ENCODE measurements around the gene CCR9. TPM values are rescaled to one million over a fixed set of nuclear protein-coding genes. Genes with fewer than 3 reads are reported as not detected.
A peak's percentile ranks its signal among the peaks of the same experiment; 100 is the strongest.

The CCR9 gene
- total RNA-seq, 1 donor from 2014 or later: not detected

DNA sequence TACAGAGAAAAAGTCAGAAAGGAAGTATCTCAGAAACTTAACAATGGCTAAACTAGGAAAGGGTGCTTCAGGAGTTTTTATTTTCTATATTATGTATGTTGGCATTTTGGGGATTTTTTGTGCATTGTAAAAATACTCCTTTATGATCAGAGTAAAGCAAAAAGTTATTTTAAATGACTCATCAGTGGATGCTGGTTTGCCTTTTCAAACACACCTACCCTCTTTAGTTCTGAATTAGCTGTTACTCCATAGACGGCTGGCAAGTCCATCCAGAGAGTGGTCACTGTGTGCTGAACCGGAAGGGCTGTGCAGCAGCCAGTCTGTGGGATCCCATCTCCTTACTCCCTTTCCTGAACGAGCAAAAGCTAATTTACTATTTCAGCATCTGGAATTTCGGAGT, 942 bp downstream of the CCR9 start:
- DNase-seq (no peak), ATAC-seq (no peak)
- Histone ChIP-seq H3K4me3 (no peak overlapping the region), H3K27me3 (no peaks in the 10 kb centered on the region), H3K9me3 (no peaks in the 10 kb centered on the region), H3K4me1 (no peaks in the 10 kb centered on the region), H3K27ac (no peak overlapping the region), H3K36me3 (no peaks in the 10 kb centered on the region)
- TF ChIP-seq, protein P1, sequence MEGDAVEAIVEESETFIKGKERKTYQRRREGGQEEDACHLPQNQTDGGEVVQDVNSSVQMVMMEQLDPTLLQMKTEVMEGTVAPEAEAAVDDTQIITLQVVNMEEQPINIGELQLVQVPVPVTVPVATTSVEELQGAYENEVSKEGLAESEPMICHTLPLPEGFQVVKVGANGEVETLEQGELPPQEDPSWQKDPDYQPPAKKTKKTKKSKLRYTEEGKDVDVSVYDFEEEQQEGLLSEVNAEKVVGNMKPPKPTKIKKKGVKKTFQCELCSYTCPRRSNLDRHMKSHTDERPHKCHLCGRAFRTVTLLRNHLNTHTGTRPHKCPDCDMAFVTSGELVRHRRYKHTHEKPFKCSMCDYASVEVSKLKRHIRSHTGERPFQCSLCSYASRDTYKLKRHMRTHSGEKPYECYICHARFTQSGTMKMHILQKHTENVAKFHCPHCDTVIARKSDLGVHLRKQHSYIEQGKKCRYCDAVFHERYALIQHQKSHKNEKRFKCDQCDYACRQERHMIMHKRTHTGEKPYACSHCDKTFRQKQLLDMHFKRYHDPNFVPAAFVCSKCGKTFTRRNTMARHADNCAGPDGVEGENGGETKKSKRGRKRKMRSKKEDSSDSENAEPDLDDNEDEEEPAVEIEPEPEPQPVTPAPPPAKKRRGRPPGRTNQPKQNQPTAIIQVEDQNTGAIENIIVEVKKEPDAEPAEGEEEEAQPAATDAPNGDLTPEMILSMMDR (IDR thresholded peaks at IDR 0.05): no peak
- intact Hi-C loops (cut with DNase I): no loop called here

DNA sequence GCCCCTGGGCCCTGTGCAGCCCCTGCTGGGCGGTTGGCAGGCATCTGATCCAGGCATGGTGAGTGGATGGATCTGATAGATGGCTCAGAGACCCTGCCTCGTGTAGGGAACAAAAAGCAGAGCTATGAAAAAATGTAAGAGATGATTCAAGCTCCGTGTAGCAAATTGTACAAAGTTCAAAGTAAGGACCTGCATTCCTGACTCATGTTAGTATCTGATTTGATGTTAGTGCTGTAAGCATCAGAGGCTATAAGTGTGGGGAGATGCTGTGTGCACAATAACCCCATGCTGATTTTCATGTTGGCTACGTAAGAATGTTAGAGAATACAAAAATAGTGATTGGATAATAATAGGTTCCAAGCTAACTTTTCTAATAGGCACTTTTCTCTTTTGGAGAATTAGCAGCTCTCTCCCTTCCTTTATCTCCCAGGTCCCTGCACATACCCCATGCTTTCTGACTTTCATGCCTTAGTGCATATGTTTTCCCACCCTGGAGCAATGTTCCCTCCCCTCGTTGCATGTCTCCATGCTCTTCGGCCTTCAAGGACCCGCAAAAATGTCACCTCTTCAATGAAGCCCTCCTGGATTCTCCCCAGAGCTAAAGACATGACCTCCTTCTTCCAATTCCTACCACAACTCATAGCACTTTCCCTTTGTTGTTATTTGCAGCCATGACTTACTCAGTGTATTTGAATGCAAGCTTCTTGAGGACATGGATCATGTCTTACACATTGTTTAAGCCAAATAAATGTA, 1.6 kb downstream of the CCR9 start:
- H3K27me3 ChIP-seq: no peaks in the 10 kb centered on the region
- no peak overlapping the region for H3K27ac ChIP-seq
- no peaks in the 10 kb centered on the region for H3K4me1 ChIP-seq
- H3K36me3 ChIP-seq: no peaks in the 10 kb centered on the region
- intact Hi-C loops (cut with DNase I): no loop called here
- no peaks in the 10 kb centered on the region for H3K9me3 ChIP-seq
- DNase-seq: no peak
- TF ChIP-seq, protein P1 (IDR thresholded peaks at IDR 0.05): no peak
- ATAC-seq: no peak
- no peak overlapping the region for H3K4me3 ChIP-seq

DNA sequence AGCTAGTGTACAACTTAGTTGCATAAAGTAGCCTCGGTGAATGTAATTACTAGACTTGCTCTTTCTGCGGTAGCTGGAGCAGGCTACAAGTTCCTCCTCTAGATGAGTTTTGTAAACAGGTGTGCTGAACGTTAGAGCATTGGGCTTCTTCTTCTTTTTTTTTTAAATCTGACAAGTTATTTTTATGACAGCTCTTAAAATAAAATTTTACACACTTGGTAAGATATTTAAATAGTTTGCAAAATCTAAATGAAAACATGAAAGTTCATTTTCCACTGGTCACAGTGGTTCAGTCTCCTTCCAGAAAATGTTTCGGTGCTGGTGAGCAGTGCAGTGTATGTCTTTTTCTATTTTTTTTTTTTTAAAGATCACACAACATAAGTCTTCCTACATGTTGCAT, 3.0 kb downstream of the CCR9 start:
- H3K4me3 ChIP-seq: no peak overlapping the region
- no peaks in the 10 kb centered on the region for H3K4me1 ChIP-seq
- no peaks in the 10 kb centered on the region for H3K27me3 ChIP-seq
- no peak overlapping the region for H3K27ac ChIP-seq
- no peak for DNase-seq
- H3K36me3 ChIP-seq: no peaks in the 10 kb centered on the region
- ATAC-seq: no peak
- no peaks in the 10 kb centered on the region for H3K9me3 ChIP-seq
- intact Hi-C loops (cut with DNase I): no loop called here
- TF ChIP-seq, protein P1 (IDR thresholded peaks at IDR 0.05): no peak

DNA sequence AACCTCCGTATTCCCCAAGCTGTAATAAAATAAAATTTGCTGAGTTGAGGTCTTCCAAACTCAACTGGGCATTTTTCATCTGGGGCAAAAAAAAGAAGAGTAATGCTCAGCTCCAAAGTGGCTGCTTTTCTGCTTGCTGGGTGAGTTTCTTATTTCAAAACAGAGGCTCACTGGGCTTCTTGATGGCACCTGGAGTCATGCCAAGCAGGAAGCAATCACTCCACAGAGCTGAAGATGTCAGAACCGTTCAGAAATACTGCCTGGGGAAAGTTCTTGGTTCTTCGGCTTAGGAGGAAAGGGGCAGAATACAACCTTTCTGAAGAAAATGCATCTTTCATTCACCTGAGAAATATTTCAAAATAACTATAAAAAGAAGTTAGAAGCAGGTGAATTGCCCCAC, 4.1 kb downstream of the CCR9 start:
- Histone ChIP-seq H3K27me3 (no peaks in the 10 kb centered on the region), H3K27ac (no peak overlapping the region), H3K4me3 (no peak overlapping the region), H3K9me3 (no peaks in the 10 kb centered on the region), H3K36me3 (no peaks in the 10 kb centered on the region), H3K4me1 (no peaks in the 10 kb centered on the region)
- no peak for DNase-seq
- intact Hi-C loops (cut with DNase I): no loop called here
- ATAC-seq: peak; percentile 30
- TF ChIP-seq, protein P1 (IDR thresholded peaks at IDR 0.05): no peak

DNA sequence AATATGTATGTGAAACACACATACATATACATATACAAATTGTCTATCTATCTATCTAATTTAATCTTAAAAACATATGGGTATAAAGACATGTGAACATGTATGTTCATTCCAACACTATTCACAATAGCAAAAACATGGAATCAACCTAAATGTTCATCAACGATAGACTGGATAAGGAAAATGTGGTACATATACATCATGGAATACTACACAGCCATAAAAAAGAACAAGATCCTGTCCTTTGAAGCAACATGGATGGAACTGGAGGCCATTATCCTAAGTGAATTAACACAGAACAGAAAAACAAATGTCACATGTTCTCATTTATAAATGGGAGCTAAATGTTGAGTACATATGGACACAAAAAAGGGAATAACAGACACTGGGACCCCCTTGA, 5.8 kb downstream of the CCR9 start:
- no peaks in the 10 kb centered on the region for H3K27me3 ChIP-seq
- H3K36me3 ChIP-seq: no peaks in the 10 kb centered on the region
- DNase-seq (no peak), ATAC-seq (no peak)
- no peak overlapping the region for H3K4me3 ChIP-seq
- no peaks in the 10 kb centered on the region for H3K4me1 ChIP-seq
- no peak overlapping the region for H3K27ac ChIP-seq
- intact Hi-C loops (cut with DNase I): no loop called here
- TF ChIP-seq, protein P1 (IDR thresholded peaks at IDR 0.05): no peak
- H3K9me3 ChIP-seq: no peaks in the 10 kb centered on the region

DNA sequence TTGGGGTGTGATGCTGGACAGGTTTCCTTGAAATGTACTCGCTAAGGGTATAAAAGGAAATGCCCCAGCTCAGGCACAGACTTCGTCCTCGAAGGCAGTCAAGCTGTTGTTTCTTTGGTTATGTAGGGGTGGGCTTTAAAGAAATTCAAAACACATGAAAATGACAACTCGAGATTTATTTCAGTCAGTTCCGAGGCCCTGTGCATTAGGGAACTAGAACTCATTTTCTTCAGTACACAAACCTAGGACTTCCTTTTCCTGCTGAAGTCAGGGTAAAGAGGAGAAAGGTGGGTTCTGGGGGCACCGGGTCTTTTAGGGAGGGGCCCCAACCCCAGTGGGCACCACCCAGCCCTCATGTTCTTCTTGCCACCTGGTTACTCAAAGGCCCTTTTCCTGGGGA, 7.7 kb downstream of the CCR9 start:
- intact Hi-C loops (cut with DNase I): no loop called here

More for the DNA sequence above, 7.7 kb downstream of the CCR9 start:
- Histone ChIP-seq H3K27me3 (no peaks in the 10 kb centered on the region), H3K27ac (no peak overlapping the region), H3K4me1 (no peaks in the 10 kb centered on the region), H3K36me3 (no peaks in the 10 kb centered on the region), H3K9me3 (no peaks in the 10 kb centered on the region), H3K4me3 (no peak overlapping the region)
- no peak for DNase-seq
- TF ChIP-seq, protein P1 (IDR thresholded peaks at IDR 0.05): no peak
- no peak for ATAC-seq

Data from upper lobe of right lung (tissue), 1 donor.